Testis (tissue), 3 donors: ENCODE measurements around the gene TBX10. TPM values are rescaled to one million over a fixed set of nuclear protein-coding genes. Genes with fewer than 3 reads are reported as not detected.

Experiments
- DNase-seq: peaks from one replicate; pipeline ENCODE4 v3.0.0-alpha.2; 2019
- H3K27ac ChIP-seq, 2 donors: fragments of 200-600 bp; sonication (generic); one replicate each; pipeline ENCODE4 v1.5.1; 2019
- H3K27me3 ChIP-seq: fragments of 200-600 bp; sonication (generic); one replicate; pipeline ENCODE4 v1.5.1; 2019
- H3K36me3 ChIP-seq: fragments of 200-600 bp; sonication (generic); one replicate; pipeline ENCODE4 v1.5.1; 2017; ENCODE audit warnings: low read depth; ENCODE audit errors: missing control alignments
- H3K4me1 ChIP-seq: fragments of 200-600 bp; sonication (generic); one replicate; pipeline ENCODE4 v1.5.1; 2019
- H3K4me3 ChIP-seq, 2 donors: fragments of 200-600 bp; sonication (generic); one replicate each; pipeline ENCODE4 v1.5.1; 2017 to 2019
- H3K9me3 ChIP-seq: fragments of 200-600 bp; sonication (generic); one replicate; pipeline ENCODE4 v1.5.1; 2017
- POLR2A ChIP-seq: fragments of 450-650 bp; IDR thresholded peaks from one replicate; pipeline ENCODE4 v1.6.1; 2017; ENCODE audit warnings: antibody characterized with exemption, mild to moderate bottlenecking, moderate library complexity
- WGBS, 2 donors: methylation state at CpG; one replicate each; pipeline ENCODE4 v1.1.5; 2018; 5-methylcytosine and 5-hydroxymethylcytosine counted together
- intact Hi-C: fragments of 100-400 bp; cut with DNase I; formaldehyde crosslinking; loops from one replicate; pipeline ENCODE4 v1.15.1; 2023; ENCODE audit warnings: low total_unique reads
- polyA plus RNA-seq: library from polyadenylated mRNA; stranded (reverse); fragments of 350-450 nt; fragmentation: Illumina TruSeq; extraction: RNeasy Lipid Tissue Mini Kit (QIAGEN cat#74804); gene quantifications from one replicate; pipeline ENCODE4 v1.2.3, GENCODE V29; 2014; ENCODE audit warnings: low read depth, low replicate concordance; ENCODE audit not compliant: insufficient read depth
- total RNA-seq, 2 donors: library from RNA; depleted of rRNA; stranded (reverse); fragments of >200 nt; gene quantifications; one replicate each; pipeline ENCODE4 v1.2.3, GENCODE V29; 2016
- TF ChIP-seq, protein P1 (sequence below), 3 experiments: fragments of 450-650 bp in 2 of 3; fragments of 200-600 bp in 1 of 3; sonication (generic) in 1 of 3; IDR thresholded peaks; one replicate each; pipeline ENCODE4 v1.5.1; 2016 to 2019; ENCODE audit warnings: antibody characterized with exemption in 3 of 3, mild to moderate bottlenecking in 2 of 3, moderate library complexity in 1 of 3

Gene TBX10
- total and polyA plus RNA-seq, 3 donors from 2014 or later = 0.50 TPM; not detected in 2

DNA sequence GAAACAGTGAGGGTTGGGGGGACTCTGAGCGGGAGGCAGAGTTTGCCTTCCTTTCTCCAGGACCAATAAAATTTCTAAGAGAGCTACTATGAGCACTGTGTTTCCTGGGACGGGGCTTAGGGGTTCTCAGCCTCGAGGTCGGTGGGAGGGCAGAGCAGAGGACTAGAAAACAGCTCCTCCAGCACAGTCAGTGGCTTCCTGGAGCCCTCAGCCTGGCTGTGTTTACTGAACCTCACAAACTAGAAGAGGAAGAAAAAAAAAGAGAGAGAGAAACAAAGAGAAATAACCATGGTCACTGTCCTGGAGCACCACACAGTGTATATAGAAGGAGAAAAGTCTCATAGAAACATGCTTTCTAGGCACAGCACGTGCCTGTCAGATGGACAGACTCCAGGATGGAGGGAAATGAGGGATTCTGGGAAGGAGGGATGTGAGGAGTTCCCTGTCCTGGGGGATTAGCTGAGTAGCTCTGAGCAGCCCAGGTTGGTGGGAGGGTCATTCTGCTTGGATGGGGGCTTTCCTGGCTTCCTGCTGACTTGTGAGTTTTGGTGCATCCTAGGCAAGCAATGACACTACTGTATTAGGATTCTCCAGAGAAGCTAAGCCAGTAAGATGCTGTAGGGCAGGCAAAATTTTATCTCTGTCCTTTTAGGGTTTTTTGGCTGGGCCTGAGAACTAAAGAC lies 52.9 kb downstream of the TBX10 start:
- H3K36me3 ChIP-seq = no peaks in the 10 kb centered on the region
- H3K9me3 ChIP-seq = no peaks in the 10 kb centered on the region
- no peak for DNase-seq
- intact Hi-C loops = no loop called here
- H3K4me1 ChIP-seq = peaks cover 5% of the 10 kb centered on the region
- no peak overlapping the region for H3K27ac ChIP-seq
- H3K4me3 ChIP-seq = no peak overlapping the region
- TF ChIP-seq POLR2A = no peak
- TF ChIP-seq, protein P1, sequence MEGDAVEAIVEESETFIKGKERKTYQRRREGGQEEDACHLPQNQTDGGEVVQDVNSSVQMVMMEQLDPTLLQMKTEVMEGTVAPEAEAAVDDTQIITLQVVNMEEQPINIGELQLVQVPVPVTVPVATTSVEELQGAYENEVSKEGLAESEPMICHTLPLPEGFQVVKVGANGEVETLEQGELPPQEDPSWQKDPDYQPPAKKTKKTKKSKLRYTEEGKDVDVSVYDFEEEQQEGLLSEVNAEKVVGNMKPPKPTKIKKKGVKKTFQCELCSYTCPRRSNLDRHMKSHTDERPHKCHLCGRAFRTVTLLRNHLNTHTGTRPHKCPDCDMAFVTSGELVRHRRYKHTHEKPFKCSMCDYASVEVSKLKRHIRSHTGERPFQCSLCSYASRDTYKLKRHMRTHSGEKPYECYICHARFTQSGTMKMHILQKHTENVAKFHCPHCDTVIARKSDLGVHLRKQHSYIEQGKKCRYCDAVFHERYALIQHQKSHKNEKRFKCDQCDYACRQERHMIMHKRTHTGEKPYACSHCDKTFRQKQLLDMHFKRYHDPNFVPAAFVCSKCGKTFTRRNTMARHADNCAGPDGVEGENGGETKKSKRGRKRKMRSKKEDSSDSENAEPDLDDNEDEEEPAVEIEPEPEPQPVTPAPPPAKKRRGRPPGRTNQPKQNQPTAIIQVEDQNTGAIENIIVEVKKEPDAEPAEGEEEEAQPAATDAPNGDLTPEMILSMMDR (IDR thresholded peaks at IDR 0.05) = no peak
- WGBS, 2 donors = 73 to 90% methylated on average over 5 of the region's 5 CpGs
- H3K27me3 ChIP-seq = no peaks in the 10 kb centered on the region

DNA sequence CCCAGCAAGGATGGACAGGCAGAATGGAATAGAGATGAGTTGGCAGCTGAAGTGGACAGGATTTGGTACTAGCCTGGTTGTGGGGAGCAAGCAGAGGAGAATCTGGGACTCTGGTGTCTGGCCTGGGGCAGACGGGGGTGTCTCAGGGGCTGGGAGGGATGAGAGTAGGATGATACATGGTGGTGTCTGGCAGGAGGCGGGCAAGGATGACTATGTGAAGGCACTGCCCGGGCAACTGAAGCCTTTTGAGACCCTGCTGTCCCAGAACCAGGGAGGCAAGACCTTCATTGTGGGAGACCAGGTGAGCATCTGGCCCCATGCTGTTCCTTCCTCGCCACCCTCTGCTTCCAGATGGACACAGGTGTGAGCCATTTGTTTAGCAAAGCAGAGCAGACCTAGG lies 53.7 kb downstream of the TBX10 start:
- TF ChIP-seq, protein P1 (IDR thresholded peaks at IDR 0.05) = no peak
- TF ChIP-seq POLR2A = no peak
- Histone ChIP-seq H3K4me3 (no peak overlapping the region), H3K4me1 (peaks cover 5% of the 10 kb centered on the region), H3K27me3 (no peaks in the 10 kb centered on the region), H3K9me3 (no peaks in the 10 kb centered on the region), H3K36me3 (no peaks in the 10 kb centered on the region), H3K27ac (no peak overlapping the region)
- WGBS, 2 donors = 82 to 92% methylated on average over 4 of the region's 4 CpGs
- intact Hi-C loops = no loop called here
- DNase-seq = no peak

DNA sequence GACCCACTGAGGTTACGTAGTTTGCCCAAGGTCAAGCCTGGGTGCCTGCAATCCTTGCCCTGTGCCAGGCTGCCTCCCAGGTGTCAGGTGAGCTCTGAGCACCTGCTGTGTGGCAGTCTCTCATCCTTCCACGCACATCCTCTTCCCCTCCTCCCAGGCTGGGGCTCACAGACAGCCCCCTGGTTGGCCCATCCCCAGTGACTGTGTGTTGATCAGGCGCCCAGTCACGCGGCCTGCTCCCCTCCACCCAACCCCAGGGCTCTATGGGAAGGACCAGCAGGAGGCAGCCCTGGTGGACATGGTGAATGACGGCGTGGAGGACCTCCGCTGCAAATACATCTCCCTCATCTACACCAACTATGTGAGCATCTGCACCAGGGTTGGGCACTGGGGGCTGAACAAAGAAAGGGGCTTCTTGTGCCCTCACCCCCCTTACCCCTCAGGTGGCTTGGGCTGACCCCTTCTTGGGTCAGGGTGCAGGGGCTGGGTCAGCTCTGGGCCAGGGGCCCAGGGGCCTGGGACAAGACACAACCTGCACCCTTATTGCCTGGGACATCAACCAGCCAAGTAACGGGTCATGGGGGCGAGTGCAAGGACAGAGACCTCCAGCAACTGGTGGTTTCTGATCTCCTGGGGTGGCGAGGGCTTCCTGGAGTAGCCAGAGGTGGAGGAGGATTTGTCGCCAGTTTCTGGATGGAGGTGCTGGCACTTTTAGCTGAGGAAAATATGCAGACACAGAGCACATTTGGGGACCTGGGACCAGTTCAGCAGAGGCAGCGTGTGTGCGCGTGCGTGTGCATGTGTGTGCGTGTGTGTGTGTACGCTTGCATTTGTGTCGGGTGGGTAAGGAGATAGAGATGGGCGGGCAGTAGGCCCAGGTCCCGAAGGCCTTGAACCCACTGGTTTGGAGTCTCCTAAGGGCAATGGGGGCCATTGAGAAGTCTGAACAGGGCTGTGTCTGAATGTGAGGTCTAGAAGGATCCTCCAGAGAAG lies 54.4 kb downstream of the TBX10 start:
- intact Hi-C loops = no loop called here
- Histone ChIP-seq H3K27me3 (no peaks in the 10 kb centered on the region), H3K36me3 (no peaks in the 10 kb centered on the region), H3K4me1 (peaks cover 5% of the 10 kb centered on the region), H3K27ac (peak overlapping the region in 1 of 2 donors; percentile 94), H3K4me3 (peak overlapping the region in 1 of 2 donors; percentile 63), H3K9me3 (no peaks in the 10 kb centered on the region)
- TF ChIP-seq, protein P1 (IDR thresholded peaks at IDR 0.05) = no peak
- TF ChIP-seq POLR2A = no peak
- WGBS, 2 donors = 86 to 87% methylated on average over 16 to 21 of the region's 21 CpGs
- no peak for DNase-seq

DNA sequence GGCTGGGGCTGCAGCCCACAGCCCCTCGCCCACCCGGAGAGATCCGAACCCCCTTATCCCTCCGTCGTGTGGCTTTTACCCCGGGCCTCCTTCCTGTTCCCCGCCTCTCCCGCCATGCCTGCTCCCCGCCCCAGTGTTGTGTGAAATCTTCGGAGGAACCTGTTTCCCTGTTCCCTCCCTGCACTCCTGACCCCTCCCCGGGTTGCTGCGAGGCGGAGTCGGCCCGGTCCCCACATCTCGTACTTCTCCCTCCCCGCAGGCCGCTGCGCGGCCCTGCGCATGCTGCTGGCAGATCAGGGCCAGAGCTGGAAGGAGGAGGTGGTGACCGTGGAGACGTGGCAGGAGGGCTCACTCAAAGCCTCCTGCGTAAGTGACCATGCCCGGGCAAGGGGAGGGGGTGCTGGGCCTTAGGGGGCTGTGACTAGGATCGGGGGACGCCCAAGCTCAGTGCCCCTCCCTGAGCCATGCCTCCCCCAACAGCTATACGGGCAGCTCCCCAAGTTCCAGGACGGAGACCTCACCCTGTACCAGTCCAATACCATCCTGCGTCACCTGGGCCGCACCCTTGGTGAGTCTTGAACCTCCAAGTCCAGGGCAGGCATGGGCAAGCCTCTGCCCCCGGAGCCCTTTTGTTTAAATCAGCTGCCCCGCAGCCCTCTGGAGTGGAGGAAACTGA lies 55.2 kb downstream of the TBX10 start:
- Histone ChIP-seq H3K4me1 (peaks cover 5% of the 10 kb centered on the region), H3K27ac (peak overlapping the region; percentile 88 to 94), H3K9me3 (no peaks in the 10 kb centered on the region), H3K4me3 (peak overlapping the region; percentile 63 to 64), H3K36me3 (no peaks in the 10 kb centered on the region), H3K27me3 (no peaks in the 10 kb centered on the region)
- 9 to 17% methylated on average over 14 to 33 of the region's 33 CpGs for WGBS, 2 donors
- TF ChIP-seq POLR2A = no peak
- TF ChIP-seq, protein P1 (IDR thresholded peaks at IDR 0.05) = no peak
- DNase-seq = peak; percentile 65
- intact Hi-C loops = no loop called here
